GM19239 (cell line): Measurements from ENCODE around the gene HEXIM2.

Experiments used
- DNase-seq: peaks from one replicate; pipeline ENCODE4 v3.0.0; 2011; ENCODE audit warnings: low spot score; ENCODE audit not compliant: insufficient read length
- FAIRE-seq: peaks from 2 replicates; lab custom pipeline; 2011; peaks lifted over from hg19 to GRCh38; lab: Jason Lieb, UNC

Gene HEXIM2

GRCh38 chr17:45143094-45143670, 18.5 kb upstream of the HEXIM2 start:
- FAIRE-seq: no peak
- DNase-seq: no peak

DNA sequence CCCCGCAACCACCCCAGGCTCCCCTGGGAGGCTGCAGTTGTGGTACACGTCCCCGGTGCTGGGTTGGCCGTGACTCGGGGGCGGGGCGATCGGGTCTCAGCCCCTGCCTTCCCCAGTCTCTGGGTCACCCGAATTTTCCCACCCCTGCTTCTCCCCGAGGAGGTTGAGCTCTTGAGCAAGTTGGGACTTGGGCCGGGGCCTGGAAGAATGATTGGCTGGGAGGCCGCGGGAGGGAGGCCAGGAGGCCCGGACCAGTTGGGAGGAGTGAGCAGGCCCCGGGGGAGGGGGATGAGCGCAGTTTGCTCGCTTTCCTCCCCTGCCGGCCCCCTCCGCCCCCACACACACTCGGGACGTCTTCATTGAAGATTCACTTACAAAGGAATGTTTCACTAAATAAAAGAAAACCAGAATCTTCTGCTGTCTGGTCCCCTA, 17.9 kb upstream of the HEXIM2 start:
- DNase-seq: no peak
- peak; percentile 39 for FAIRE-seq

DNA sequence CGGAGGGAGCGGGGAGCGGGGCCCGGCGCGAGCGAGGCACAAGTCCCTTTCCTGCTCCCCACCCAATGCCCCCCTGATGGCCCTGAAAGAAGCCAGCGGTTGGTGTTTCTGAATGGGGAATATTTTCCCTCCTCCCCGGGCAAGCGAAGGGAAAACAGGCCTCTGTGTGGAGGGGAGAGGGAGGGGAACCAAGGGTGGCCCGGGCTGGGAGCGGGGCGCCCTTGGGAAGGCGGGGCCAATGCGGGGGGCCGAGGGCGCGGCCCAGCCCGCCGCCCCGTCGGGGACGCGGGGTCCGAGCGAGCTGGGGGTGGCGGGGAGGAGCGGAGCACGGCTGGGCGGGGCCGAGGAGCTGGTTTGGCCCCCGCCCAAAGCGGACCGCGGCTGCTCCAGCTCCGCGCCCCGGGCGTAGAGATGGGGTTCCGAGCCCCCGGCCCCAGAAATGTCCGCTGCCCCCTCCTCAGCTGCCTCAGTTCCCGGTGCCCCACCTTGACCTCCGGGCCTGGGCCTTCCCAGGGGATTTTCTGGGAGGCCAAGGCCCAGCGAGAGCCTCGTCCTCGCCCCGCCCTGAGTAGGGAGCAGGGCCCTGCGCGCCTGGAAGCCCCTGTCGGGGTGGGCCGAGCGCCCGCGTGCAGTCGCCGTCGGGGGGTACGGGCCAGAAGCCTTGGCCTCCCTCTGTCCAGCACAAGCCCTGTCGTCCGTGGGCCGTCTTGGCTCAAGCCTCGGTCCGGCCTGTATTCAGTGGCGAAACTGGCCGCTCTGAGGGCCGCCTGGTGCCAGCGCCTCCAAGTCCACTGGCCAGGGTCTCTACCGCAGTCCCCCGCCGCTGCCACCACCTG, 17.3 kb upstream of the HEXIM2 start:
- no peak for FAIRE-seq
- no peak for DNase-seq

DNA sequence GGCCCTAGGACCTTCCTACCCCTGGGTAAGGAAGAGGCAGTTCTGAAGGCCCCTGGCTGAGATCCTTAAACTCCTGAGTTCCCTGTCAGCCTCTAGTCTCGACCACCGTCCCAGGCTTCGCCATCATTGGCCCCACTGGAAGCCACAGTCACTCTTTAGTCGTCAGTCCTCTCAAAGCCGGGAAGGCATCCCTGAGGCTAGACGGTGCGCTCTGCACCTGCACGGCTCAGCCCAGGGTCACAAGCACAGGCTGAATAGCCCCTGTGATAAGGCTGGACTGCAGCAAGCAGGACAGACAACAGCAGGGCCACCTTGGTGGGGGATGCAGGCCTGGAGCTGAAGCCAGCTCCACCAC, 16.7 kb upstream of the HEXIM2 start:
- DNase-seq: no peak
- FAIRE-seq: no peak

- FAIRE-seq (no peak), DNase-seq (no peak)
Observed at GRCh38 chr17:45146166-45146565, 15.5 kb upstream of the HEXIM2 start.

DNA sequence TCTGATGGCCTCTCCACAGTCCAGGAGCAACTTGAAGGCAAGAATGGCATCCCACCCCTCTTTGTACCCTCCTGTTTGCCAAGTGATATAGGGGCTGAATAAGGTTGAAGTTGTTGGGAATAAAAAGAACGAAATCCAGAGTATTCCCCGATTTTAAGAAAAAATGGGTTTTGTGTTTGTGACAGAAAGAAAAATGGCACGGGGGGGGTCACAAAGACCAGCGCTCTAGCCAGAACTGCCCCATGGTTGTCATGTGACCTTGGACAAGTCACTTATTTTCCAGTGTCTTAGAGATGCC, 15.1 kb upstream of the HEXIM2 start:
- DNase-seq: no peak
- peak; percentile 45 for FAIRE-seq

DNA sequence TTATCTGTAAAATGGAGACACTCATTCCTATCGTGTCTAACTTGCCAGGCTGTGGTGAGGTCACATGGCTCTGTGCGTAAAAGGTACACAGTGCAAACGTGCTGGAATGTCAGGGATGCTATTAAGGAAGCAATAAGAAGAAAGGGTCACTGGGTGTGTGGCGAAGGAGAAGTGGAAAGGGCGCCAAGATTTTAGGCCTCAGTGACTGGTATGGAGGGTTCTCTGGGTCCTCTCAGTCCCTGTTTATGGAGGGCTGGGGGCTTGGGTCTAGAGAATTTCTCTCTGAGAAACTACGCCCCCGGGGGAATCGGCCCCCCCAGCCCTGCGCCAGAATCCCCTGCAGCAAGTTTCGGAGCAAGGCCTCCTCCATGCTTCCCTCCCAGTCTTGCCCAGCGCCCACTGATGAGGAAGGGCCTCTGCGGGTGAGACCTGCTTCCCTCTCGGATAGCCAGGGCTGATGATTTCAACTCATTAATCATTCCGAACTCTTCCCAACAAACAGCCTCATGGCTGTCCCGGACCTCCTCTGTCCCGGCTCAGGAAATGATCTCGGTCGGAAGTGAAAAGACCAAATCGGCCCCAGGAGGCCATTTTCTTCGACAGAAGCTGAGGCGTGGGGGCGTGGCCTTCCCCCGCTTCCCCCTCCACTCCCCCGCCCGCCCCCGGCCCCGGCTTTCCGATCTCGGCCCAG, 14.6 kb upstream of the HEXIM2 start:
- DNase-seq (no peak), FAIRE-seq (peak; percentile 54)

DNA sequence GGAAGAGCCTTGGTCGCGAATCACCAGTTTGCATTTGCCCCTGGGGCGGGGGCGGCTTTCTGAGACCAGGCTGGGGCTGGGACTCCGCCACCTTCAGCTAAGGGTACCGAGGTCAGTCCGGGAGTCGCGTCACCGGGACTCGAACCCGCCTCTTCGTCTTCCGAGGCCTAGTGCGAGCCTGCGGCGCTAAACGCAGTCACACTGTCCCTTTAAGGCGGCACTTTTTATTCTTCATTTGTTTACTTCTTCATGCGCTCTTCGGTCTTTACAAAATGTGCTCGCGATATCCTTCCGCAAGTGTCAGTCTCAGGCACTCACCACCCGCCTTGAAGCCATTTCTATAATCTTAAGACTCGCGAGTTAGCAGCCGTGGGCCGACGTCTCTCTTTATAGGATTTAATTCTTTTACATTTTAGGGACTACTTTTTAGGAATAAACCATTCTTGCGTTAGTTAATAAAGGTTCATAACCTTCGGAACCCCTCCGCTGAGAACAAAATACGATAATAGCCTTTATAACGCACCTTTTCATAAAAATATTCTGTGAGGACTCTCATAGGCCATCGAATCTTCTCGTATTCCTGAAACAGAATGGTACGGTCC, 14.0 kb upstream of the HEXIM2 start:
- DNase-seq (no peak), FAIRE-seq (peak; percentile 66)

DNA sequence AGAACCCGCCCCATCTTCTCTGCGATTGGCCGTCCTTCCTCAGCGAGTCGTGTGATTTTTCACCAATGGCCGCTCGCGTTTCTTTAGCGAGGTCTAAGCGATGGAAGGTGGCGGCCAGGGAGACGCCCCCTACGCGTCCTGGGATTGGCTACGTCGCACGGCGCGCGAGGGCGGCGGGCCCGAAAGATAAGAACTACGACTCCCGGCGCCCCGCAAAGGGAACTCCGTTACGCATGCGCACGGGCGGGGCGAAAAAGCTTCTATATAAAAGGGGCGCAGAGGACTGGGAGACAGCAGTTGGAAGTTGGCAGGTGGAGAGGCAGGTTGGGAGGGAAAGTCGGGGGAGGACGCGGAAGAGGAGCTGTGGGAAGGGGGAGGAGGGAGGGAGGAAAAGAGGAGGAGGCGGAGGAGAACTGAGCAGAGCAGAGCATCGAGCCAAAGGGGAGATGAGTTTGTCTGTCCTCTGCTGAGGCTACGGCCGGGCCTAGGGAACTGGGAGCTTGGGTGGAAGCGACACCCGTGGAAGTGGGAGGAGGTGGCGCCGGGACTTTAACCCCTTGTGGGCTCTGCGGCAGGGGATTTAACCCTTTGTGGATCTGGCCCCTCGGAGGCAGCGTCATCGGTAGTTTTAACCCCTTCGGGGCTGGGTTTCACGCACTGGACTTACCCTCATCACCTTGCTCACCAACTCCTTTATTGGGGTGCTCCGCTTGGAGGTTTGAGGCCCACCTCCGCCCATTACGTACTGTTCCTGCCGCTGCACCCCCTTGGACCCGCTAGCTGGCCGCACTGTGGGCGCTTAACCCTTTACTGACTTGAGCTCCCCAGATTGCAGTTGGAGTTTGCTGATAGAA, 13.3 kb upstream of the HEXIM2 start, which contains the start of gene HEXIM1:
TSS of gene HEXIM1 (plus strand) at position 293 of the 854 bp plus-strand sequence. CDS start 716 bp downstream, outside the sequence.
- peak; percentile 98 for FAIRE-seq

GRCh38 chr17:45149037-45149668, 12.5 kb upstream of the HEXIM2 start:
- no peak for DNase-seq
- peak; percentile 90 for FAIRE-seq

More for the DNA sequence above, 13.3 kb upstream of the HEXIM2 start, which contains the start of gene HEXIM1:
- DNase-seq: peak; percentile 86

DNA sequence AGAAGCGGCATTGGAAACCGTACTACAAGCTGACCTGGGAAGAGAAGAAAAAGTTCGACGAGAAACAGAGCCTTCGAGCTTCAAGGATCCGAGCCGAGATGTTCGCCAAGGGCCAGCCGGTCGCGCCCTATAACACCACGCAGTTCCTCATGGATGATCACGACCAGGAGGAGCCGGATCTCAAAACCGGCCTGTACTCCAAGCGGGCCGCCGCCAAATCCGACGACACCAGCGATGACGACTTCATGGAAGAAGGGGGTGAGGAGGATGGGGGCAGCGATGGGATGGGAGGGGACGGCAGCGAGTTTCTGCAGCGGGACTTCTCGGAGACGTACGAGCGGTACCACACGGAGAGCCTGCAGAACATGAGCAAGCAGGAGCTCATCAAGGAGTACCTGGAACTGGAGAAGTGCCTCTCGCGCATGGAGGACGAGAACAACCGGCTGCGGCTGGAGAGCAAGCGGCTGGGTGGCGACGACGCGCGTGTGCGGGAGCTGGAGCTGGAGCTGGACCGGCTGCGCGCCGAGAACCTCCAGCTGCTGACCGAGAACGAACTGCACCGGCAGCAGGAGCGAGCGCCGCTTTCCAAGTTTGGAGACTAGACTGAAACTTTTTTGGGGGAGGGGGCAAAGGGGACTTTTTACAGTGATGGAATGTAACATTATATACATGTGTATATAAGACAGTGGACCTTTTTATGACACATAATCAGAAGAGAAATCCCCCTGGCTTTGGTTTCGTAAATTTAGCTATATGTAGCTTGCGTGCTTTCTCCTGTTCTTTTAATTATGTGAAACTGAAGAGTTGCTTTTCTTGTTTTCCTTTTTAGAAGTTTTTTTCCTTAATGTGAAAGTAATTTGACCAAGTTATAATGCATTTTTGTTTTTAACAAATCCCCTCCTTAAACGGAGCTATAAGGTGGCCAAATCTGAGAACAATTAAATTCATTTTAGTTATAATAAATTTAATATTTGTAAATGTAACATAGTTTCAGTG, 11.7 kb upstream of the HEXIM2 start:
- FAIRE-seq: peak; percentile 21
- no peak for DNase-seq

DNA sequence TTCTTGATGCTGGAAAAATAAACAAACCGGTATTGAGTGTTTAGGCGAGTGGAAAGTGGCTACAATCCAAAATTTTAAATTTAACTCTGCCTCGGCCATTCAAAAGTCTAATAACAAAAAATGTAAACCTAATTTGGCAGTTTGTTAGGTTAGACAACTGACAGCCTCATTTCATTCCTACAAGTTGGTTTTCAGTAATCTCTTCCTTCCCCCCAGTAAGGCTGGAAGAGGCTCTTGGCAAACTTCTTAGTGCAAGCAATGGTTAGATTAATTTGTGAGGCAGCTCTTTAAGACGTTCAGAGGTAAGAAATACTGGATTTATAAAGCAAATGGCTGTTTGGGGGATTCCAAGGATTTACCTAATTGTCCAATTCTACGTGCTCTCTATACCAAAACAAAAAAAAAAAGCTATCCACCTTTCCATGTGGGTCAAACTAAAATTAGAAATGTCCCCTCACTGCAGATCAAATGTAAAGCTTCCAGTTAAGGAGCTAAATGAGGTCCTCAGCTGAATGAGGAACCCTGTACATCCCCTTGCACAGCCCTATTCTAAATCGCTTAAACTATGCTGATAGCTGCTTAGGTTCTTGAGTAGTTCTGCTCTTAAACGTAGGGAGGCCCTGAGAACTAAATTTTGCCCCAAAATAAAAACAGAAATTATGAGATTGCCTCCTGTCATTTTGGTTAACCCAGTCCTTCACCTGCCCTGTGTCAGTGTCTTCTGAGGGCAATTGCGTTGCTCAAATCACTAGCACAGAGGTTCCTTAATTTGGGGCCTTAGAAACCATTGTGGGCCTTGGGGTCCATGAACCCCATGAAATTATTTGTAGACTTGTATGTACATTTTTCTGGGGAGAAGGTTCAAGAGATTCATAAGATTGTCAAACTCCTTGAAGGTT, 10.5 kb upstream of the HEXIM2 start:
- DNase-seq (no peak), FAIRE-seq (no peak)

- DNase-seq (no peak), FAIRE-seq (no peak)
Observed at GRCh38 chr17:45155029-45155428, 6.6 kb upstream of the HEXIM2 start.

- FAIRE-seq (no peak), DNase-seq (no peak)
Observed at GRCh38 chr17:45155483-45155882, 6.2 kb upstream of the HEXIM2 start.

DNA sequence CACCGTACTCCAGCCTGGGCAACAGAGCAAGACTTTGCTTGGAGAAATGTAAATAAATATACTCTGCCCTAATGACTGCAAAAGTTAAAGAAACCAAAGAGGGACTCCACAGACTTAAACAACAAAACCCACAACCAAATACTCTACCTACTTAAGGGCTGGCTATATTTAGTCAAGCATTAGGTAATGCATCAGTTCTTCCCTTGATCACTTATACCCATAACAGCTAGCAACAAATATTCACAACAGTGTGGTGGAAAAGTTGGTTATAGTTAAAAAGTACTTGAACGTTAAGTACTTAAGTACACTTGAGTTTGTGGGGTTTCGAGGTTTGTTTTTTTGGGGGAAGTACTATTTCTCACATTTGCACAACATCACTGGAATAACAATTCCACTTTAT, 5.4 kb upstream of the HEXIM2 start:
- no peak for DNase-seq
- no peak for FAIRE-seq

DNA sequence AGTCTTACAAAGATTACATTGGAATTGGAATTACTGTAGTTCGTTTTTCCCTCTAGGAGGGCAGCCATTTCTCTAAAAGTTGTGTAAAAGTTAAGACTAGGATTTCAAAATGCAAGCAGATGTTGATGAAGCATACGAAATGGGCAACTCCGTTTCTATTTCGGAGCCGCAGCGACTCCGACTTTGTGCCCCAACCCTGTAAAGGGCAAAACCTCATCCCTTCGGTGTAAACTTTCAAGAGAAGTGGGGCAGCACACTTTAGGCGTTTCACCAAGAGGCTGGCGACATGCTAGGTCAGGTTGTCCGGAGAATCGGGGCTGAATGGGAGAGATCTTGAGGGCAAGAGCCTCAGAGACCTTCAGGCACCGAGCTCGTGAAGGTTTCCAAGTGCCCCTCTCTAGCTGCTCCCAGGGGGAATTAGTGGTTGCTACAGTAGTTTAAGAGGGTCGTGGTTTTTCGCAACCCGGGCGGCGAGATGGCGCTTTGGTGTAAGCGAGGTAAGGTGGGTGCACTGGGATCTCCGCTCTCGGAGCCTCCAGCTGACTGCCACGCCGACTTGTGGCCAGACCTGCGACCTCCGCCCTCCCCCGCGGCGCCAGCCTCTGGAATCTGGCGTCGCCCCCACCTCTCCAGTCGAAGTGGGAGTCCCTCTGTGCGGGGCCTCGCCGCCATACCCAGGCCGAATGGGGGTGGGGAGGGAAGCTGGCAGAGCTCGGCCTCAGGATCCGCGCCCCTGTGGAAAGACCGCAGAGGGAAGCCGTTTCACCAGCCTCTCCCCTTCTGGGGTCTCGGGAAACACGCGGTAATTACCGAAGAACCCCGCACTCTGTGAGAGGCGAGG, 1.0 kb upstream of the HEXIM2 start:
- FAIRE-seq: peak; percentile 80

More for the DNA sequence above, 1.0 kb upstream of the HEXIM2 start:
- no peak for DNase-seq
